Heart left ventricle (tissue), 13 donors: ENCODE results near the gene MSL3B.

ENCODE experiments used
- CTCF ChIP-seq, 12 donors: fragments of 200-600 bp; sonication (generic) in 4 of 12; IDR thresholded peaks; one replicate each; pipeline versions ENCODE4 v1.5.0 to v1.8.0; 2018 to 2022; ENCODE audit warnings: antibody characterized with exemption in 12 of 12, mild to moderate bottlenecking in 5 of 12
- POLR2A ChIP-seq, 2 donors: fragments of 450-650 bp; IDR thresholded peaks; one replicate each; pipeline ENCODE4 v1.6.1; 2017; ENCODE audit warnings: antibody characterized with exemption in 2 of 2, mild to moderate bottlenecking in 2 of 2, moderate library complexity in 2 of 2
- donor health status: ischemic (EF 13 %, LVEDD 7.1; RV severe dilation, severe dysfunction).
- donor health status: DM: no; HTN: yes; CAD: no.
- donor health status: DM: no; HTN: no; CAD: no.
- donor health status: ischemic (EF 25% LVEDD 6.9; RV normal size, moderate dysfunction).
- donor health status: ischemic (EF 25% LVEDD 5.7; RV mildly dilated, moderate dysfunction).
- donor health status: ischemic (EF 35%, LVEDD 5.7; RV mildly dilated, moderate dysfunction).
- donor health status: nonischemic (EF 11% LVEDD 7.7; RV severe dilation, severe dysfunction).
- donor health status: DM: yes; HTN: yes; CAD: no.
- donor health status: PGD.
- donor health status: ischemic (EF 29% LVEDD 5.4; RV normal size, mild dysfunction).
- donor health status: nonischemic (EF 23%, LVEDD 6.1; RV moderate dilation, normal function).

- no peak for TF ChIP-seq CTCF (IDR thresholded peaks at IDR 0.05)
- no peak for TF ChIP-seq POLR2A (IDR thresholded peaks at IDR 0.05)
These were observed 14.8 kb downstream of the MSL3B start for GRCh38 chr2:233853353-233853752.
